Measurements from ENCODE around the gene MDM4.

Gene MDM4

DNA sequence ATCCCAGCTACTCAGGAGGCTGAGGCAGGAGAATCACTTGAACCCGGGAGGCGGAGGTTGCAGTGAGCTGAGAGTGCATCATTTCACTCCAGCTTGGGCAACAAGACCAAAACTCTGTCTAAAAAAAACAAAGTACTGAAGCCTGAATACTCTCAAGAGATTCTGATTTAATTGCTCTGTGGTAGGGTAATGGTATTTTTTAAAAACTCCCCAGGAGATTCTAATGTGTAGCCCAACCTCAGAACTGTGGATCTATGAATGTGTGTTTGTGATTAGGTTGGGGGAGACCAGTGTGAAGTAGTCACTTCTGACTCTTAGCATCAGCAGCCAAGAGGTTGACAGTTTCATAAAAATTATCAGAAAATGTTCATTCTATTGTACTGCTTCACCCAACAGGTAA lies 43.5 kb upstream of the MDM4 start:
- TF ChIP-seq, protein P1, sequence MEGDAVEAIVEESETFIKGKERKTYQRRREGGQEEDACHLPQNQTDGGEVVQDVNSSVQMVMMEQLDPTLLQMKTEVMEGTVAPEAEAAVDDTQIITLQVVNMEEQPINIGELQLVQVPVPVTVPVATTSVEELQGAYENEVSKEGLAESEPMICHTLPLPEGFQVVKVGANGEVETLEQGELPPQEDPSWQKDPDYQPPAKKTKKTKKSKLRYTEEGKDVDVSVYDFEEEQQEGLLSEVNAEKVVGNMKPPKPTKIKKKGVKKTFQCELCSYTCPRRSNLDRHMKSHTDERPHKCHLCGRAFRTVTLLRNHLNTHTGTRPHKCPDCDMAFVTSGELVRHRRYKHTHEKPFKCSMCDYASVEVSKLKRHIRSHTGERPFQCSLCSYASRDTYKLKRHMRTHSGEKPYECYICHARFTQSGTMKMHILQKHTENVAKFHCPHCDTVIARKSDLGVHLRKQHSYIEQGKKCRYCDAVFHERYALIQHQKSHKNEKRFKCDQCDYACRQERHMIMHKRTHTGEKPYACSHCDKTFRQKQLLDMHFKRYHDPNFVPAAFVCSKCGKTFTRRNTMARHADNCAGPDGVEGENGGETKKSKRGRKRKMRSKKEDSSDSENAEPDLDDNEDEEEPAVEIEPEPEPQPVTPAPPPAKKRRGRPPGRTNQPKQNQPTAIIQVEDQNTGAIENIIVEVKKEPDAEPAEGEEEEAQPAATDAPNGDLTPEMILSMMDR (conservative IDR thresholded peaks at IDR 0.05) = no peak

DNA sequence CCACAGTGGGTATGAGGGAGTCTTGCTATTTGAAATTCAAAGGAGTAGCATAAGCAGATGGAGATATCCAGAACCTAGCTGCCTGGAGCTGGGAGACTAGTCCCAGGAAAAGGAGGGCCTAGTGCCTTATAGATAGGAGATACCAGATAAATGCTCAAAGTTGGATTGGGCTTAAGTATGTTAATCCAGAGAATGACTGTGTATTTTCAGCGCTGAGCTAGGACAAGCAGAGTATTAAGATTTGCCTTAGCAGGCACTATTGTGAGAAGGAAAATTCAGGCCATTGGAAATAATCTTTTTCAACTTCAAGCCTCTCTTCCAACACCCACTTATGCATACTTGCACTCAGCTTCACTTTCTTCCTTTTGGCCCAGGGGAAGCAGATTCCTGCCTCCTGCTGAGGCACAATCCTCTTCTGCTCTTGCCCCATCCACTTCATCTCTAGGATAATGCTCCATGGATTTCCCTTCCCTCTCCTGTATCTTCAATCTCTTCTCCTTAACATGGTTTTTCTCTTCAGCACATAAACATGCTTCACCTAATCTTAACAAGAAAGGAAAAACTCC lies 42.7 kb upstream of the MDM4 start:
- TF ChIP-seq, protein P1 (conservative IDR thresholded peaks at IDR 0.05) = no peak
- no peak overlapping the region for H3K27ac ChIP-seq

More for the DNA sequence above, 43.5 kb upstream of the MDM4 start:
- no peak overlapping the region for H3K27ac ChIP-seq

DNA sequence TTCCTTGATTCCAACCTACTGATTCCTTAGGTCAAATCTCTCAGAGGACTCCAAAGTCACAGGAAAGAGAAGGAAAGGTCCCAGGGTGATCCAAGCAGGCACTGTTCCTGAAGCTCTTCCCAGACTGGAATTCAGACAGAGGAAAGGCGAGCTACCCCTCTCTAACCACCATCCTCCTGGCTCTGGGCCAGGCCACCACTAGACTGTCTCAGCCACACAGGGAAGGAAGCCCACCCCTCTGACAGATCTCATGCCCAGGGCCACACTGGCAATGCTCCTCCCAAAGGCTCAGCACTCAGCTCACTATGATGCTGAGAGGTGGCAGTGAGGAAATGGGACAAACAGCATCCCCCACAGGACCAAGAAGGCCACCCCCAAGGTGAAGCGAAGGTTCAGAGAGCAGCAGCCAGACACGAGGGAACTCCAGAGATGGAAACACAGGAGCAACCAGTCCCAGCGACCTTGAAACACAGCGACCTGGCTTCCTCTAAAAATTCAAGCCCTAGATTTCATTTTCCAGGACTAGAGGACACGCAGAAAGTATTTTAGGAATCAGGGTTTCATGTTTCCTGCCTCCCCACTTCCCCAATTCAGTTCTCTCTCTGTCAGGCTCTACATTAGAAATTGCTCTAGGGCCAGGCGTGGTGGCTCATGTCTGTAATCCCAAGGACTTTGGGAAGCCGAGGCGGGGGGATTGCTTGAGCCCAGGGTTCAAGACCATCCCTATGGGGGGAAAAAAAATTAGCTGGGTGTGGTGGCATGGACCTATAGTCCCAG lies 40.4 kb upstream of the MDM4 start:
- H3K27ac ChIP-seq = no peak overlapping the region
- TF ChIP-seq, protein P1 (conservative IDR thresholded peaks at IDR 0.05) = no peak

DNA sequence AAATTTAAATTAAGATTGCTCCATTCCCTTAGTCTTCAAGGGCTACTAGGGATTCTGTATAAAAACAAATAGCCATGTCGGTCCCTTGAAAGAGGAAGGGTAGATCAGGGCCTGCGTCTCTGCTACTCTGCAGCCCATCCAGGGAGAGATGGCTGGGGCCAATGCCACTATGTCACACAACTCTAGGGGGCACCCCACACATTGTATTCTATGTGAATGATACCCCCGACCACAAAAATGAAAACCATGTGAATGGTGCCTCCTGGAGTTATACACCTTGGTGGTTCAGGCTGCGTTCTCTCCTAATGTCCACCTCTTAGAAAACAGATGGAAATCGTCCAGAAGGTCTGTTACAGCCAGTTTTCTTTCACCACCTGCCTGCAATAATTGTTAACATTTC lies 39.6 kb upstream of the MDM4 start:
- TF ChIP-seq, protein P1 (conservative IDR thresholded peaks at IDR 0.05) = no peak
- H3K27ac ChIP-seq = no peak overlapping the region

DNA sequence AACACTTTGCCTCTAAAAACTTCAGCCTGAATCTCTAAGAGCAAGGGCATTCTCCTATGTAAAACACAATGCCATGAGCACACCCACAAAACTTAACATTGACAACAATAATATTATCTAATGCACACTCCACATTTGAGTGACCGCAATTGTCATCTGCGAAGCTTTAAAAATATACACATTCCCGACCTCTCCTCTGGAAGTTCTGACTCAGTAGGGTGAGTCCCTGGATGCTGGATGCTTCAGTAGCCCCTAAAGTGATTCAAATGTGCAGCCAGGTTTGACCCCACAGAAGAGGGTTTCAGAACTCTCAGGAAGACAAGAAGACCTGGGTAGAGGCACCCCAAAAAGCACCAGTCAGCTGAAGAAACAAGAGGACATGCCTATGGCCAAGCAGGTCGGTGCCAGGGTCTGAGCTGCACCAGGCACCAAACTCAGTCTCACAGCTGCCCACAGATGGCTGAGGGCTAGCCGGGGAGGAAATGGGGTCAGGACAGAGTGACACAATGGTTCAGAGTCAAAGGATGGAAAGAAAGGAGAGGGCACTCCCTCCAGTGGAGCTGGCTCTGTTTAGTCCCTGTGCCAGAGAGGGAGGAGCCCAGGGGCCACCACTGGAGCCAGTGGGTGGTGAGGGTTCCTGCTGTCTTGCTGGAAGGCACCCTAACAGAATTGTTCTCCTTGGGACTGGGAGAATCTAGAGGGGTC lies 39.0 kb upstream of the MDM4 start:
- TF ChIP-seq, protein P1 (conservative IDR thresholded peaks at IDR 0.05) = no peak
- no peak overlapping the region for H3K27ac ChIP-seq

DNA sequence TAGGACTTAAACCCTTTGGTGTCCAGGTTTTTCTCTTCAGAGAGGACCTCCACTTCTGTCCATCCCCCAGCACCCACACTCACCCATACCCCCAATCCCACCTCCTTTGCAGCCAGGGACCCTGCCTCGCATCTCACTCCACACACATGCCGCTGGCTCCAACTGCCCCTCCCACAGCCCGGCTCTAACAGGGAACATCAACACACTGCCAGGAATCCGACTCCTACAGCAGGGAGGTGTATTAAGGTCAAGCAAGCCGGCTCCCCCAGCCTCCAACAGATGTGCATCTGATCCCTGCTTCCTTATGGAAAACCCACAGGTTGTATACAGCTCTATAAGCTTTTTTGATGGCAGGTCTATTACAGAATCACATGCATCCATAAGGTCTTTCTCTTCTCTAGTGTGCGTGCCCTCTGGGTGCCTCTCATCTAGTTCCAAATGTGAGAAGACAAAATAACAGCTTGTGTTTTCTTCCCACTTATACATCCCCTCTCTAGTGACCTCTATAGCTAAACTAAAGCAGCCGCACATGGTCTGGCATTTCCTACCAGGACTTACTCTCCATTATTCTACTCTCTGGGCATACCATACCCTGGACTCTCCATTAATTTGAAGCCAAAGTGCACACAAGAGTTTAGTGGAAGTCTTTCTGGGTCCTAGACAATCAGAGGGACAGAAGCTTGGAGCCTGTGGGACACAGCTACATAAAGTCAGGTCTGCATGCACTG lies 37.9 kb upstream of the MDM4 start:
- TF ChIP-seq, protein P1 (conservative IDR thresholded peaks at IDR 0.05) = no peak
- H3K27ac ChIP-seq = peak overlapping the region; percentile 62; the same call in 1 of the 2 replicates

DNA sequence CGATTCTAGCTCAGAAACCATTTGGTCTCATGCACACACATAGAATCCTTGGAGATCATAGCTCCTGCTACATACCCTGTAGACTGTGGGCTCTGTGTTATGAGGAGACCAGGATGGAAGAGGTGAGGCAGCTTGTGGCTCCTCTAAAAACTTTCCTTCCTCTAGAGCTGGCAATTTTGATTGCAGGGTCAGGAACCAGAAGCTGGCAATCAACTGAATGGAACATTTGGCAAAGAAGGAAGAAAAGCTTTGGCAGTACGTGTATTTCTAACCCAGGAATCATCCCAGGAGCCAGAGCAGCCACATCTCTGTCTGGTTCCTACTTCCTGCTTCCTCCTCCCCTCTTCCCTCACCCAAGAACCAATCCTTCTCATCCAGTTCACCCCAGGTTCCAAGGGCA lies 37.3 kb upstream of the MDM4 start:
- H3K27ac ChIP-seq = peak overlapping the region; percentile 62
- TF ChIP-seq, protein P1 (conservative IDR thresholded peaks at IDR 0.05) = no peak

All from VCaP (cell line).